Upper lobe of left lung (tissue), 6 donors: ENCODE results near the gene CA9. TPM values are rescaled to one million over a fixed set of nuclear protein-coding genes. Genes with fewer than 3 reads are reported as not detected.
"Not testable (repeated sequence)": the region's sequence is repeated elsewhere in the genome, so short reads cannot be mapped to it uniquely, and the experiment has no call there.

ENCODE experiments used
- ATAC-seq, 2 donors: fragments of 200-7000 bp; cut with Tn5 transposase; one replicate each; pipeline ENCODE4 v1.9.1; 2022; ENCODE audit warnings: mild to moderate bottlenecking in 2 of 2, moderate library complexity in 2 of 2; ENCODE audit not compliant: low FRiP score in 2 of 2
- DNase-seq, 2 donors: peaks; one replicate each; pipeline ENCODE4 v3.0.0-alpha.2; 2019 to 2020
- H3K27ac ChIP-seq, 4 donors: fragments of 200-600 bp; sonication (generic); one replicate each; pipeline ENCODE4 v1.5.1; 2016 to 2019
- H3K27me3 ChIP-seq, 4 donors: fragments of 200-600 bp; sonication (generic); one replicate each; pipeline ENCODE4 v1.5.1; 2017 to 2019
- H3K36me3 ChIP-seq, 4 donors: fragments of 200-600 bp; sonication (generic); one replicate each; pipeline ENCODE4 v1.5.1; 2016 to 2019
- H3K4me1 ChIP-seq, 4 donors: fragments of 200-600 bp; sonication (generic); one replicate each; pipeline ENCODE4 v1.5.1; 2018 to 2019
- H3K4me3 ChIP-seq, 4 donors: fragments of 200-600 bp; sonication (generic); one replicate each; pipeline ENCODE4 v1.5.1; 2017 to 2019; ENCODE audit warnings: mild to moderate bottlenecking in 2 of 4, moderate library complexity in 1 of 4
- H3K9me3 ChIP-seq, 4 donors: fragments of 200-600 bp; sonication (generic); one replicate each; pipeline ENCODE4 v1.5.1; 2018 to 2019
- EP300 ChIP-seq, 4 donors: sonication (generic); formaldehyde crosslinking; IDR thresholded peaks; one replicate each; pipeline ENCODE4 v1.5.1; 2017; ENCODE audit warnings: antibody characterized with exemption in 4 of 4, control low read depth in 2 of 4
- POLR2A ChIP-seq, 4 donors: fragments of 450-650 bp; IDR thresholded peaks; one replicate each; pipeline ENCODE4 v1.5.1; 2016 to 2017; ENCODE audit warnings: antibody characterized with exemption in 4 of 4, mild to moderate bottlenecking in 2 of 4
- POLR2AphosphoS5 ChIP-seq, 2 donors: sonication (generic); formaldehyde crosslinking; IDR thresholded peaks; one replicate each; pipeline ENCODE4 v1.5.1; 2017; ENCODE audit warnings: antibody characterized with exemption in 2 of 2
- WGBS, 2 donors: methylation state at CpG; one replicate each; pipeline ENCODE4 v1.1.5; 2017 to 2018; 5-methylcytosine and 5-hydroxymethylcytosine counted together
- total RNA-seq, 6 donors: library from RNA; depleted of rRNA in 4 of 6; stranded (reverse); fragments of >200 nt in 4 of 6; gene quantifications; one replicate each; pipeline versions ENCODE4 v1.1.0 to v1.2.1, GENCODE V29; 2016 to 2021
- TF ChIP-seq, protein P1 (sequence below), 6 experiments: fragments of 450-650 bp in 4 of 6; fragments of 200-600 bp in 2 of 6; sonication (generic) in 2 of 6; IDR thresholded peaks; one replicate each; pipeline ENCODE4 v1.5.1; 2016 to 2019; ENCODE audit warnings: antibody characterized with exemption in 6 of 6
- donor health status: DM: no; HTN: no; CAD: no; lungs with moderate emphysema.
- donor health status: DM: no; HTN: yes; CAD: no; lungs with severe emphysema.

The CA9 gene
- total RNA-seq, 6 donors from 2014 or later = 0.14 to 0.24 TPM; not detected in 4

DNA sequence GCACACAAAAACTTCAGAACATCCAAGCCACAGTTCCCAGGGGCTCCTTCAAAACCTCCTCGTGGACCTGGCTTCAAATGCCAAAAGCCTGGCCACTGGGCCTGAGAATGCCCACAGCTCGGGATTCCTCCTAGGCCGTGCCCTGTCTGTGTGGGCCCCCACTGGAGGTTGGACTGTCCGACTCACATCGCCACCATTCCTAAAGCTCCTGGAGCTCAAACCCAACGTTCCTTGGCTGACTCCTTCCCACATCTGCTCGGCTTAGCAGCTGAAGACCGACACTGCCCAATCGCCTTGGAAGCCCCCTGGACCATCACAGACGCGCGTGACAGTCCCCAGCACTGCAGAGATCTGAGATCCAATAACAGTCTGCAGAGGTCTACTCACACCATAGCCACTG lies 30.7 kb upstream of the CA9 start:
- H3K4me3 ChIP-seq = no peak overlapping the region
- no peak overlapping the region for H3K27ac ChIP-seq

DNA sequence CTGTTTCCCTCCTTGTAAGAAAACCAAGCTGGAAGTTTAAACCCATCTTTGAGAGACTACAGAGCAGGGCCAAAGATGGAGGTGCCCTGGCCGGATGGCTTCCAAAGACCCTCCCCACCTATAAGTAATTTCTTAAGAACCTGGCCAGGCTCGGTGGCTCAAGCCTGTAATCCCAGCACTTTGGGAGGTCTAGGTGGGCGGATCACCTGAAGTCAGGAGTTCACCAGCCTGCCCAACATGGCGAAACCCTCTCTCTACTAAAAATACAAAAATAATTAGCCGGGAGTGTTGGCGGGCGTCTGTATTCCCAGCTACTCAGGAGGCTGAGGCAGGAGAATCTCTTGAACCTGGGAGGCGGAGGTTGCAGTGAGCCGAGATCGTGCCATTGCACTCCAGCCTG lies 28.0 kb upstream of the CA9 start:
- 35 to 42% methylated on average over 9 to 10 of the region's 10 CpGs for WGBS, 2 donors
- ATAC-seq, H3K36me3 ChIP-seq, DNase-seq, H3K9me3 ChIP-seq, H3K27me3 ChIP-seq: not testable (repeated sequence)
- H3K27ac ChIP-seq = peak overlapping the region; percentile 82 to 93 (median 88)
- peak overlapping the region; percentile 18 to 68 (median 53) for H3K4me3 ChIP-seq
- peaks cover 11 to 34% (median 20%) of the 10 kb centered on the region in 4 donors for H3K4me1 ChIP-seq

More for the DNA sequence above, 30.7 kb upstream of the CA9 start:
- peak in 1 of 2 donors; percentile 16 for DNase-seq
- H3K9me3 ChIP-seq = no peaks in the 10 kb centered on the region
- H3K4me1 ChIP-seq = peaks cover 11 to 23% (median 16%) of the 10 kb centered on the region in 4 donors
- H3K36me3 ChIP-seq = no peaks in the 10 kb centered on the region
- ATAC-seq = no peak
- no peaks in the 10 kb centered on the region for H3K27me3 ChIP-seq
- 87 to 97% methylated on average over 12 of the region's 12 CpGs for WGBS, 2 donors
- TF ChIP-seq, protein P1, sequence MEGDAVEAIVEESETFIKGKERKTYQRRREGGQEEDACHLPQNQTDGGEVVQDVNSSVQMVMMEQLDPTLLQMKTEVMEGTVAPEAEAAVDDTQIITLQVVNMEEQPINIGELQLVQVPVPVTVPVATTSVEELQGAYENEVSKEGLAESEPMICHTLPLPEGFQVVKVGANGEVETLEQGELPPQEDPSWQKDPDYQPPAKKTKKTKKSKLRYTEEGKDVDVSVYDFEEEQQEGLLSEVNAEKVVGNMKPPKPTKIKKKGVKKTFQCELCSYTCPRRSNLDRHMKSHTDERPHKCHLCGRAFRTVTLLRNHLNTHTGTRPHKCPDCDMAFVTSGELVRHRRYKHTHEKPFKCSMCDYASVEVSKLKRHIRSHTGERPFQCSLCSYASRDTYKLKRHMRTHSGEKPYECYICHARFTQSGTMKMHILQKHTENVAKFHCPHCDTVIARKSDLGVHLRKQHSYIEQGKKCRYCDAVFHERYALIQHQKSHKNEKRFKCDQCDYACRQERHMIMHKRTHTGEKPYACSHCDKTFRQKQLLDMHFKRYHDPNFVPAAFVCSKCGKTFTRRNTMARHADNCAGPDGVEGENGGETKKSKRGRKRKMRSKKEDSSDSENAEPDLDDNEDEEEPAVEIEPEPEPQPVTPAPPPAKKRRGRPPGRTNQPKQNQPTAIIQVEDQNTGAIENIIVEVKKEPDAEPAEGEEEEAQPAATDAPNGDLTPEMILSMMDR (IDR thresholded peaks at IDR 0.05) = no peak
- TF ChIP-seq EP300 (IDR thresholded peaks at IDR 0.05) (no peak), POLR2AphosphoS5 (IDR thresholded peaks at IDR 0.05) (no peak), POLR2A (IDR thresholded peaks at IDR 0.05) (no peak)

DNA sequence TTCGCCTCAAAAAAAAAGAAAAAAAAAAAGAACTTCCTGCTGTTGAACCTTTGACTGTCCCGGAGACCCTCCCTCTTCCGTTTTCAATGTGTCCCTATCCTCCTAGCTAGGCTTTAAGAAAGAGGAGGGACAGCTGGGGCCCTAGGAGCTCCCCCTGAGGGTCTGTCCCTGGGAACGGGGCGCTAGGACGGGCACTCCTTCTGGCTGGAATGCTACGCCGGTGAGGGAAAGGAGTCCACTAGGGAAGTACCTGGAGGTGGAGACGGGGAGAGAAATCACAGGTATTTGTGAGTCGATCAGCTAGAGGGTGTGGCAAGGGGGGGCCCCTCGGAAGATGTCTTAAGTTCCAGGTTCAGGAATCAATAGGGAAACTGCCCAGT lies 27.6 kb upstream of the CA9 start:
- TF ChIP-seq EP300 (IDR thresholded peaks at IDR 0.05) = no peak
- TF ChIP-seq POLR2A (IDR thresholded peaks at IDR 0.05) = no peak
- no peak for TF ChIP-seq POLR2AphosphoS5 (IDR thresholded peaks at IDR 0.05)
- H3K36me3 ChIP-seq = no peaks in the 10 kb centered on the region
- no peaks in the 10 kb centered on the region for H3K27me3 ChIP-seq
- WGBS, 2 donors = 2% methylated on average over 11 of the region's 11 CpGs
- peak overlapping the region; percentile 82 to 93 (median 88) for H3K27ac ChIP-seq
- peaks cover 11 to 34% (median 20%) of the 10 kb centered on the region in 4 donors for H3K4me1 ChIP-seq
- DNase-seq (peak in 1 of 2 donors; percentile 59), ATAC-seq (peak; percentile 30 to 80)
- H3K4me3 ChIP-seq = peak overlapping the region; percentile 18 to 68 (median 53)
- H3K9me3 ChIP-seq = no peaks in the 10 kb centered on the region

DNA sequence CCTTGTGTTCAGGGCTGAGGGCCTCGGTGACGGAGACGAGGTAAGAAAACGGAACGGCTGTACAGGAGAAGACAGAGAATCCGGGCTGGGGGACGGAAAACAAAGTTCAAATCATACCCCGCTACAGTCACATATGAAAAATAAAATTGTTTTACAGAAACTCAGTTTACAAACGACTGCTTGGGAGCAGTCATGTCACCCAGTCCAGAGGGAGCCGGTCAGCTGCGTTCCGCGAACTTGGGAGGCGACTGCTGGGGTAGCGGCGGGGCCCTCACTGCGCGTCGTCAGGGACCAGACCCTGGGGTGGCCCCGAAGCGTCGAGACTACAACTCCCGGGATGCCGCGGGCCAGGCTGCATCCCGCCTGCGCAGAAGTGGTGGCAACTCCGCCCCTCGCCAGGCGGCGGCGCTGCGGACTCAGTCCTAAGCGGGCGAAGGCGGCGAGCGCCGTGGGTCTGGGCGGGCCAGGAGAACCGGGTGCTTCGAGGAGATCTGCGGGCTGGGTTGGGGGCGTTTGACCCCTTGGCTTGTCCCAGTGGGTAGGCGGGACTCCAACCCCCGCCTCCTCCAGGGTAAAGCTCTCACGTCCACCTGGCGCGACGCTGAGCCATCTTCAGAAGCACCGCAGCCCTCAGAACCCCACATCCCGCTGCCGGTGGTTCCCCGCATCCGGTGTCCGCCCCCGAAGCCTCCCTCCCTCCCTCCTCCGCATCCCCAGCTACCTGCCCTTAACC lies 27.0 kb upstream of the CA9 start:
- WGBS, 2 donors = 0% methylated on average over 9 to 32 of the region's 58 CpGs
- ATAC-seq (peak; percentile 97 to 99), DNase-seq (peak; percentile 97 to 99)
- Histone ChIP-seq H3K4me3 (peak overlapping the region; percentile 26 to 68 (median 53)), H3K36me3 (no peaks in the 10 kb centered on the region), H3K4me1 (peaks cover 11 to 34% (median 20%) of the 10 kb centered on the region in 4 donors), H3K27me3 (no peaks in the 10 kb centered on the region), H3K9me3 (no peaks in the 10 kb centered on the region), H3K27ac (peak overlapping the region; percentile 82 to 93 (median 88))
- no peak for TF ChIP-seq EP300 (IDR thresholded peaks at IDR 0.05)
- peak; percentile 33 to 97 (median 92) for TF ChIP-seq POLR2A (IDR thresholded peaks at IDR 0.05)
- TF ChIP-seq, protein P1 (IDR thresholded peaks at IDR 0.05) = peak; percentile 94 to 99 (median 99)
- TF ChIP-seq POLR2AphosphoS5 (IDR thresholded peaks at IDR 0.05) = peak; percentile 91 to 95

DNA sequence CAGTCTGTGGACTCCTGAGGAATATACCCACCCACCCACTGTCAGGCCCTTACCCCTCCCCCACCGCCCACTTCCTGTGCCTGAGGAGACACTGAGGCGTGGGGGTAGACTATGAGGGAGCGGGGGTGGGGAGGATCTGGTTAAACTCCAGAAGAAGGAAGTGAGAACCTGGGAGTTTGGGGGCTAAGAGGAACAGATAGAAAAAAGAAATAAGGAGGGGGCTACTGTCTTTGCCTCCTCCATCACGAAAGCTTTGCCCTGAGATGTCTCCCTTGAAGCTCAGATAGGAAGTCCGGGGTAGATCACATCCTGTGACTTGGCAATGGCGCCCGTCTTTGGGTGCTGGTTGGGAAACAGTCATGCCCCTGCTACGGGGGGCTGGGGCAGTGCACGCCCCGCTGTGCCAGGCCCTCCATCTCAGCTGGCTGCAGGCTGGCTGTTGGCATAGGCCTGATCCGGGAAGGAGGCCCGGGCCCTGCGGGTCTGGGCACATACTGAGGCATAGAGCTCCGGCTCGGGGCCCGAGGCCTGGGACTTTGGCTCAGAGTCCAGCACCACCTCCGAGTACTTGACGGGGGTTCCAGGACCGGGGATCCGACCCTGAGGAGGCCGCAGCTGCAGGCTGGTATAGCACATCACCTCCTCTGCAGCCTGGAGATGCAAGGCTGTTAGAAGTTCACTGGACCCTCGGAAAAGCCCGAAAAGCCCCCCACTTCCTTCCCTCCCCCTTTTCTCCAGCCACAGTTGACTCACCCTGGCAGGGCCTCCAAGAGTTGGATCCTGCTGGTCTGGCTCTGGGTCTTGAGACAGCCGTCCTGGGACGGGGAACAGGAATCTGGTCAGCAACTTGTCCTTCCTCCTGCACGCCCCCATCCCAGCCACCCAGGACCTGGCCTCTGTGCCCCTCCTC lies 24.0 kb upstream of the CA9 start:
- TF ChIP-seq EP300 (IDR thresholded peaks at IDR 0.05) = no peak
- TF ChIP-seq POLR2A (IDR thresholded peaks at IDR 0.05) = no peak
- TF ChIP-seq, protein P1 (IDR thresholded peaks at IDR 0.05) = no peak
- TF ChIP-seq POLR2AphosphoS5 (IDR thresholded peaks at IDR 0.05) = no peak

More for the DNA sequence above, 24.0 kb upstream of the CA9 start:
- no peaks in the 10 kb centered on the region for H3K9me3 ChIP-seq
- no peak for ATAC-seq
- peaks cover 17 to 48% (median 28%) of the 10 kb centered on the region in 4 donors for H3K4me1 ChIP-seq
- 62 to 78% methylated on average over 18 to 26 of the region's 26 CpGs for WGBS, 2 donors
- peak overlapping the region in 2 of 4 donors; percentile 66 to 71 for H3K27ac ChIP-seq
- peak in 1 of 2 donors; percentile 84 for DNase-seq
- H3K36me3 ChIP-seq = no peaks in the 10 kb centered on the region
- no peaks in the 10 kb centered on the region for H3K27me3 ChIP-seq
- H3K4me3 ChIP-seq = peak overlapping the region in 3 of 4 donors; percentile 13 to 38 (median 25)
